NB4 (cell line): ENCODE results near the gene ADGRG6.

ENCODE experiments used
- DNase-seq: peaks from one replicate; pipeline ENCODE4 v3.0.0; 2010; ENCODE audit warnings: low read depth
- H3K4me3 ChIP-seq: one replicate; pipeline ENCODE4 v1.5.1; 2011; ENCODE audit warnings: mild to moderate bottlenecking, low read depth, low read length, moderate library complexity
- MYC ChIP-seq: IDR thresholded peaks from 2 replicates; pipeline ENCODE4 v1.6.1; 2011; ENCODE audit warnings: low read depth, low read length
- POLR2A ChIP-seq: IDR thresholded peaks from 2 replicates; pipeline ENCODE4 v1.6.1; 2011; ENCODE audit warnings: mild to moderate bottlenecking; ENCODE audit not compliant: insufficient read length; ENCODE audit errors: extremely low read depth
- TF ChIP-seq, protein P1 (sequence below): IDR thresholded peaks from 2 replicates; pipeline ENCODE4 v1.6.1; 2011; ENCODE audit warnings: low read depth, low read length
- TF ChIP-seq, protein P2 (sequence below): IDR thresholded peaks from one replicate; pipeline ENCODE4 v1.5.1; 2012; ENCODE audit warnings: low read depth, low read length

The ADGRG6 gene

DNA sequence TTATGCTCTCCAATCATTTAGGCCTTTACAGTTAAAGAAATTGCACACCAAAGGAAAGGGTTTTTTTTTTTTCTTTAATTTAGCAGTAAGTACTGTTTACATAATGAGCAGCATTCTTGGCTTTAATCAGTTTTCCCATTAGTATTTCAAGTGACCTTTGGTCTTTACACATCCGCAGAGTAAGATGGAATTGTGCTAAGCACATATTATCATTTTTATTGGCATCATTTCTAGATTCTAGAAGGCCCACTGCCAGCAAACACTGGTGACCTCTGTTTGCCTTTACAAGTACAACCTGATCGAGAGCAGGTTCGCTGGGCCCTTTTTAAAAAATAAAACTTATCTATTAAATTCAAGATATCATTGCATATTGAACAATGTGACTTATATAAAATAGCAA, 104.3 kb downstream of the ADGRG6 start:
- TF ChIP-seq MYC, result no peak
- TF ChIP-seq POLR2A, result no peak
- TF ChIP-seq, protein P1, sequence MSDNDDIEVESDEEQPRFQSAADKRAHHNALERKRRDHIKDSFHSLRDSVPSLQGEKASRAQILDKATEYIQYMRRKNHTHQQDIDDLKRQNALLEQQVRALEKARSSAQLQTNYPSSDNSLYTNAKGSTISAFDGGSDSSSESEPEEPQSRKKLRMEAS, result no peak
- TF ChIP-seq, protein P2, sequence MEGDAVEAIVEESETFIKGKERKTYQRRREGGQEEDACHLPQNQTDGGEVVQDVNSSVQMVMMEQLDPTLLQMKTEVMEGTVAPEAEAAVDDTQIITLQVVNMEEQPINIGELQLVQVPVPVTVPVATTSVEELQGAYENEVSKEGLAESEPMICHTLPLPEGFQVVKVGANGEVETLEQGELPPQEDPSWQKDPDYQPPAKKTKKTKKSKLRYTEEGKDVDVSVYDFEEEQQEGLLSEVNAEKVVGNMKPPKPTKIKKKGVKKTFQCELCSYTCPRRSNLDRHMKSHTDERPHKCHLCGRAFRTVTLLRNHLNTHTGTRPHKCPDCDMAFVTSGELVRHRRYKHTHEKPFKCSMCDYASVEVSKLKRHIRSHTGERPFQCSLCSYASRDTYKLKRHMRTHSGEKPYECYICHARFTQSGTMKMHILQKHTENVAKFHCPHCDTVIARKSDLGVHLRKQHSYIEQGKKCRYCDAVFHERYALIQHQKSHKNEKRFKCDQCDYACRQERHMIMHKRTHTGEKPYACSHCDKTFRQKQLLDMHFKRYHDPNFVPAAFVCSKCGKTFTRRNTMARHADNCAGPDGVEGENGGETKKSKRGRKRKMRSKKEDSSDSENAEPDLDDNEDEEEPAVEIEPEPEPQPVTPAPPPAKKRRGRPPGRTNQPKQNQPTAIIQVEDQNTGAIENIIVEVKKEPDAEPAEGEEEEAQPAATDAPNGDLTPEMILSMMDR, result no peak
- H3K4me3 ChIP-seq, result no peak overlapping the region
- DNase-seq, result no peak

DNA sequence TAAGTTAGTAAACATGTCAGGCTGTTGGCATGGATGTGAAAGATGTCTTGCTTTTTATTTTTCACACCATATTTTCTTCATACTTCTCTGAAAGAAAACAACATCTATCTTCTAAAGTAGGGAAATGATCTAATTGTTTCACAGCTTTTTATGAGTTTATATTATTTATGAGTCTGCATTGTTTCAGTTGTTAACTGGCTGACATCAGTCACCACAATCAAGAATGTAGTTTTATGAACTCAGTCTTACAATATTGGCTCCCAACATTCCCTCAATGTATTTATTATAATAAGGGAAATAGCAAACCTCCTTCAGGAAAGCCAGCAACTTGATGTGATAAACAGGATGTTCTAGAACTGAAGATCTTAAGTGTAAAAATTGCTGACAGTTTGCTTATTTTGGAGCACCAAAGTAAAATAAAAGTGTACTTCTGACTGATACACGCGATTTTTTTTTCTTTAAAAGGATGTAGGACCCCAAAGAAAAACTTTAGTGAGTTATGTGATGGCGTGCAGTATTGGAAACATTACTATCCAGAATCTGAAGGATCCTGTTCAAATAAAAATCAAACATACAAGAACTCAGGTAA, 106.0 kb downstream of the ADGRG6 start:
- TF ChIP-seq MYC (no peak), POLR2A (no peak)
- TF ChIP-seq, protein P1, result no peak
- TF ChIP-seq, protein P2, result no peak
- H3K4me3 ChIP-seq, result no peak overlapping the region
- no peak for DNase-seq

DNA sequence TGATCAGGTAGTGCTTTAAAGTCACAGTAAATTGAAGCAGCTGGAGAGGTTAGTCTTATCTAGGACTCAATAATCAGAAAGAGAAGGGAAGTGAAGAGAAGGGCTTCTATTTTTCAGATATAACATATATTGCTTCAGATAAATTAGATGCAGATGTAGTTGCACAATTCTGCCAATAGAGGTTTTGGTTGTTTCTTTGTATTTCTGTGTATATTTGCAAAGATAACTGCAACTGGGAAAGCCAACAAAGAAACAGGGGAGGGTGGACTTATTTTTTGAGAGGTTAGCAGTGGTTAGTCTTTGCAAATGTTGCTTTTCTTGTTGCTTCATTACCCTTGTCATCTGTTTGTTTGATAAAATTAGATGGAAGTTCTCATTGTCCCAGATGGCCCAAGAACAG, 106.6 kb downstream of the ADGRG6 start:
- no peak for DNase-seq
- no peak overlapping the region for H3K4me3 ChIP-seq
- TF ChIP-seq POLR2A (no peak), MYC (no peak)
- TF ChIP-seq, protein P1, result no peak
- TF ChIP-seq, protein P2, result no peak

DNA sequence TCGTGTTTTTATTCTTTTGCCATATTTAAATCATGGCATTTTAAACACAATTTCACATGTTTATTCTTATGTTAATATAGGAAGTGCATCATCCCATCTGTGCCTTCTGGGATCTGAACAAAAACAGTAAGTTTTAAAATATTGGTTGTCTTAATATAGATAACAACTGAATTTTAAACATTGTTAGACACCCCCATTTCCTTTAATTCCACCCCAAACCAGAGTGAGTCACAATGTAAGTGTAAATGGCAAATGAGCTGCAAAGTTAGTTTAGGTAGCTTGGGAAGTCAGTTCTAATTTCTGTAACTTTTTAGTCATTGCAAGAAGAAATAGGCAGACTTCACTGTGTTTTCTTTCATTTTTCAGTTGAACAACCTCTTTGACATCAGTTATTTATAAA, 108.0 kb downstream of the ADGRG6 start:
- no peak for DNase-seq
- no peak for TF ChIP-seq MYC
- TF ChIP-seq, protein P1, result no peak
- TF ChIP-seq, protein P2, result no peak
- TF ChIP-seq POLR2A, result no peak
- no peak overlapping the region for H3K4me3 ChIP-seq

DNA sequence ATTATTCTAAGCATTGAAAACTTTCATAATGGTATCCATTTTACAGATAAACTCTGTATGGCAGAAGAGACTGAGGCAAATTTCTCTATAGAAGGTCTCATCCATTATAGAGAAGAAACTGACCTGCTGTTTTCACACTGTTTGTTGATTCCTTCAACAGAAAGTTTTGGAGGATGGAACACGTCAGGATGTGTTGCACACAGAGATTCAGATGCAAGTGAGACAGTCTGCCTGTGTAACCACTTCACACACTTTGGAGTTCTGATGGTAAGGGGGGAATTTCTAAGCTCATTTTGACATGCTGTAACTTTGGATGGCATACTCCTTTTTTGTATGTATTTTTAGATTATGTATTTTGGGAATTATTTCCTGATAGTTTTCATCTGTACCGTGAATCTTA, 109.3 kb downstream of the ADGRG6 start:
- no peak overlapping the region for H3K4me3 ChIP-seq
- DNase-seq, result no peak
- no peak for TF ChIP-seq MYC
- TF ChIP-seq, protein P1, result no peak

DNA sequence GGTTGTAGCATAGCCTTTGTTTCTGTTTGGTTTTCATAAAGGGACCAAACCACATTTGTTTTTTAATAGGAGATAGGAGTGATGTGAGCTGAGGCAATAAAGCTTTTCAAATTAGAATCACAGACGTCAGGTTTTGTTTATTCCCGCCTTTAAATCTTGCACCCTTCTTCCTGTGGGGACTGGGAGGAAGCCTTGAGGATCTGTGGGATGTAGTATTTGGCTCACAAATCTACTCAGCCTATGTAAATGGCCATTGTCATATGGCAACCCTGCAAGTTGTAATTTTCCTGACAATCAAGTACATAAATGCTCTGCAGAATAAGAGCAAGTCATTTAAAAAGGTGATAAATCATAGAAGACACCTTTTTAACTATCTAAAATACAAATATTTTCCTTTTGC, 110.4 kb downstream of the ADGRG6 start:
- DNase-seq, result no peak
- TF ChIP-seq POLR2A (no peak), MYC (no peak)
- TF ChIP-seq, protein P1, result no peak
- TF ChIP-seq, protein P2, result no peak
- H3K4me3 ChIP-seq, result no peak overlapping the region
